GM12878 (cell line): Measurements from ENCODE around the gene ISCU. TPM values are rescaled to one million over a fixed set of nuclear protein-coding genes. Genes with fewer than 3 reads are reported as not detected.

Experiments used
- ATAC-seq: fragments of 200-7000 bp; cut with Tn5 transposase; 3 replicates; pipeline ENCODE4 v1.9.1; 2020; ENCODE audit warnings: mild to moderate bottlenecking, moderate library complexity
- BruUV-seq: library from RNA; stranded (reverse); fragments of 400-500 nt; replicated peaks from 2 replicates; lab custom pipeline; 2021; lab: Mats Ljungman, UMichigan
- CTCF ChIA-PET: fragments of 300-600 bp; sonication (Branson Sonifier 250); formaldehyde crosslinking; extraction: SDS; loops from one replicate; lab custom pipeline; 2021; ENCODE audit warnings: inconsistent platforms; lab: Yijun Ruan, JAX
- POLR2A ChIA-PET: fragments of 350-600 bp; formaldehyde crosslinking; extraction: SDS; loops from one replicate; lab custom pipeline; 2021; ENCODE audit warnings: inconsistent platforms; lab: Charles Lee
- RAD21 ChIA-PET: fragments of 300-600 bp; sonication (Branson Sonifier 250); formaldehyde crosslinking; loops from one replicate; lab custom pipeline; 2023; ENCODE audit warnings: antibody characterized with exemption; ENCODE audit not compliant: unreplicated experiment; lab: Charles Lee
- SMC1A ChIA-PET: fragments of 300-600 bp; sonication (Branson Sonifier 250); formaldehyde crosslinking; loops from one replicate; lab custom pipeline; 2023; ENCODE audit not compliant: unreplicated experiment, uncharacterized antibody; lab: Charles Lee
- DNase-seq: peaks from one replicate; pipeline ENCODE4 v3.0.0-alpha.2; 2011; ENCODE audit warnings: low read depth, low spot score
- FAIRE-seq: peaks from 3 replicates; lab custom pipeline; 2011; peaks lifted over from hg19 to GRCh38; lab: Jason Lieb, UNC
- H2AFZ ChIP-seq: 2 replicates; pipeline ENCODE4 v1.6.0; 2011; ENCODE audit warnings: low read depth, low read length, control low read depth; ENCODE audit not compliant: control insufficient read depth
- H3K27ac ChIP-seq: 2 replicates; pipeline ENCODE4 v1.5.1; 2011; ENCODE audit warnings: control low read depth; ENCODE audit not compliant: control insufficient read depth, insufficient read depth
- H3K27me3 ChIP-seq, 2 experiments: replicated peaks in 1 of 2; 2 replicates each; pipeline versions ENCODE4 v1.6.0 to v1.6.1; 2011; ENCODE audit warnings: low read length in 1 of 2; ENCODE audit not compliant: control insufficient read depth in 2 of 2, insufficient read depth in 2 of 2
- H3K36me3 ChIP-seq, 2 experiments: 2 replicates each; pipeline ENCODE4 v1.5.1; 2011; ENCODE audit warnings: low read length in 1 of 2; ENCODE audit not compliant: control insufficient read depth in 2 of 2, insufficient read depth in 2 of 2
- H3K4me1 ChIP-seq: 2 replicates; pipeline ENCODE4 v1.6.1; 2011; ENCODE audit warnings: mild to moderate bottlenecking, low read length, moderate library complexity, mixed read lengths; ENCODE audit not compliant: control insufficient read depth, insufficient read depth
- H3K4me2 ChIP-seq: 2 replicates; pipeline ENCODE4 v1.6.0; 2011; ENCODE audit warnings: control low read depth; ENCODE audit not compliant: control insufficient read depth, insufficient read depth
- H3K4me3 ChIP-seq: fragments of 200-600 bp; sonication (generic); 2 replicates; pipeline ENCODE4 v1.5.1; 2016
- H3K79me2 ChIP-seq: 2 replicates; pipeline ENCODE4 v1.6.0; 2011; ENCODE audit warnings: low read length; ENCODE audit not compliant: control insufficient read depth, insufficient read depth
- H3K9ac ChIP-seq: 2 replicates; pipeline ENCODE4 v1.8.0; 2011; ENCODE audit warnings: low read length, control low read depth, mixed read lengths; ENCODE audit not compliant: control insufficient read depth, insufficient read depth
- H3K9me3 ChIP-seq: replicated peaks from 3 replicates; pipeline ENCODE4 v1.5.1; 2011; ENCODE audit warnings: mild to moderate bottlenecking, low read length; ENCODE audit not compliant: control insufficient read depth, insufficient read depth
- H4K20me1 ChIP-seq: 2 replicates; pipeline ENCODE4 v1.6.0; 2011; ENCODE audit not compliant: control insufficient read depth, insufficient read depth
- BHLHE40 ChIP-seq, 2 experiments: fragments of 450-650 bp in 1 of 2; IDR thresholded peaks; 2 replicates each; pipeline ENCODE4 v1.6.1; 2011 to 2017; ENCODE audit warnings: low read depth in 2 of 2, borderline replicate concordance in 1 of 2, improper control_type of control experiment in 1 of 2, low read length in 1 of 2, mild to moderate bottlenecking in 1 of 2
- DPF2 ChIP-seq: fragments of 450-650 bp; IDR thresholded peaks from 2 replicates; pipeline ENCODE4 v1.6.1; 2017; ENCODE audit warnings: mild to moderate bottlenecking
- WGBS: methylation state at CpG from one replicate; pipeline ENCODE4 v1.1.6; 2016; ENCODE audit warnings: low lambda C conversion rate; ENCODE audit not compliant: insufficient replicate concordance, insufficient coverage; ENCODE audit errors: missing lambda C conversion rate; 5-methylcytosine and 5-hydroxymethylcytosine counted together
- in situ Hi-C: fragments of 300-500 bp; cut with MboI; formaldehyde crosslinking; loops from 9 replicates; pipeline ENCODE4 v1.14.3; 2018; ENCODE audit warnings: mixed read lengths
- intact Hi-C: fragments of 100-400 bp; cut with micrococcal nuclease; formaldehyde crosslinking; loops from one replicate; pipeline ENCODE4 v1.14.2; 2022; ENCODE audit not compliant: unreplicated experiment
- polyA plus RNA-seq, 11 experiments: library from polyadenylated mRNA; depleted of rRNA in 4 of 11; unstranded in 6 of 11; stranded (reverse) in 5 of 11; fragments of >200 nt; fragmentation: Nextera tagmentation in 4 of 11; fragmentation: Illumina TruSeq in 1 of 11; extraction: Ambion mirVana in 4 of 11; extraction: Trizol in 1 of 11; gene quantifications; 1 replicate in 1 of 11; 2 replicates in 10 of 11; pipeline versions ENCODE4 v1.2.1 to v1.2.3, GENCODE V29; 2011 to 2016; ENCODE audit warnings: inconsistent platforms in 2 of 11, missing spikeins in 2 of 11, low read depth in 1 of 11
- total RNA-seq, 4 experiments: library from RNA; depleted of rRNA in 3 of 4; stranded (reverse); fragments of >200 nt in 3 of 4; fragmentation: Illumina TruSeq in 1 of 4; extraction: Trizol in 1 of 4; gene quantifications; 2 replicates each; pipeline versions ENCODE4 v1.2.1 to v1.2.3, GENCODE V29; 2013 to 2021

Gene ISCU
- total and polyA plus RNA-seq, 10 of the 15 experiments (the other 5 are each of a cell fraction or from before 2014, with no cell fraction given), result 32.8 to 260 (median 127) TPM

- SMC1A ChIA-PET, result interaction anchor here (0.6 to 26.5 kb wide), 7 partner anchors 11 to 253 kb away, joined by 3 to 718 read pairs (median 5); partner anchors contain the start of gene SELPLG
- no peak for DNase-seq
- H3K9ac ChIP-seq, result peak overlapping the region; percentile 99
- FAIRE-seq, result no peak
- peak; percentile 71; the same call in 1 of the 2 replicates for TF ChIP-seq DPF2
- no peak for TF ChIP-seq BHLHE40 (IDR thresholded peaks at IDR 0.05; ENCODE audit: borderline replicate concordance in 1 of 2, low read depth in 2 of 2, low read length in 1 of 2)
- TF ChIP-seq, all 136 proteins: peak for 1
- ChIA-PET CTCF (interaction anchor here (0.6 to 21.5 kb wide), 13 partner anchors 9 to 532 kb away, joined by 3 to 866 read pairs (median 5); partner anchors contain the start of gene SELPLG), POLR2A (interaction anchor here (0.6 to 12.2 kb wide), 13 partner anchors 10 to 79 kb away, joined by 3 to 211 read pairs (median 5); no protein-coding TSS in a partner anchor), RAD21 (interaction anchor here (0.6 to 23.0 kb wide), 14 partner anchors 9 to 389 kb away, joined by 3 to 633 read pairs (median 5); partner anchors contain the start of gene SELPLG)
- 1% methylated on average over 20 of the region's 20 CpGs for WGBS
- Histone ChIP-seq H3K9me3 (no peaks in the 10 kb centered on the region), H3K4me3 (peak overlapping the region; percentile 85), H3K36me3 (peaks cover 5 to 27% of the 10 kb centered on the region in 2 experiments), H2AFZ (peak overlapping the region; percentile 72), H3K79me2 (peaks cover 80% of the 10 kb centered on the region), H3K4me1 (peaks cover 35% of the 10 kb centered on the region), H3K4me2 (peak overlapping the region; percentile 89), H4K20me1 (no peaks in the 10 kb centered on the region; the same call in 1 of the 2 replicates), H3K27ac (peak overlapping the region; percentile 98), H3K27me3 (no peaks in the 10 kb centered on the region)
- intact Hi-C loops, result loop anchor here (2.0 to 5.0 kb wide), 3 partner anchors 21 to 390 kb away; no protein-coding TSS in a partner anchor
- no TSS peak for BruUV-seq
- in situ Hi-C loops, result loop anchor here (5.0 kb wide), 1 partner anchor 390 kb away; no protein-coding TSS in a partner anchor
- no peak for ATAC-seq
Measured at GRCh38 chr12:108561852-108562347, 496 bp upstream of the ISCU start.
